Cardiac septum (tissue), 1 donor: ENCODE results near the gene MSI2. TPM values are rescaled to one million over a fixed set of nuclear protein-coding genes. Genes with fewer than 3 reads are reported as not detected.

ENCODE experiments used
- DNase-seq: peaks from one replicate; pipeline ENCODE4 v3.0.0-alpha.2; 2020; ENCODE audit warnings: low spot score
- intact Hi-C: fragments of 100-400 bp; cut with DNase I; formaldehyde crosslinking; loops from one replicate; pipeline ENCODE4 v1.14.0; 2022
- total RNA-seq: library from RNA; stranded (reverse); fragmentation: NEBNext Ultra II Directional; extraction: Animal tissue kit (Norgen Biotek cat#: 25700); gene quantifications from one replicate; pipeline ENCODE4 v1.2.1, GENCODE V29; 2021
- donor health status: DM: no; HTN: no; CAD: no.

Gene MSI2
- total RNA-seq, 1 donor from 2014 or later, result 112 TPM

DNA sequence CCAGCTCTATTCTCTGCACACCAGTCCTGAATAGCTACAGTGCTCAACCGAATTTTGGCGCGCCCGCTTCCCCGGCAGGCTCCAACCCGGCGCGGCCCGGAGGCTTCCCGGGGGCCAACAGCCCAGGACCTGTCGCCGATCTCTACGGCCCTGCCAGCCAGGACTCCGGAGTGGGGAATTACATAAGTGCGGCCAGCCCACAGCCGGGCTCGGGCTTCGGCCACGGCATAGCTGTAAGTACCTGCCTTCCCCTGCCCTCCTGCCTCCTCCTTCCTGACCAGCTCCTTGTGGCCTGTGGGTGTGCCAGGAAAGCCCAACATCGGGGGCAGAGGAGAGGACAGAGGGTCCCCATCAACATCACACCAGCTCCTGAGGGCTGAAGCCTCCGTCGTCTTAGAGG lies 418.6 kb downstream of the MSI2 start:
- intact Hi-C loops, result loop anchor here (5.0 to 10.0 kb wide), 3 partner anchors 230 to 550 kb away; no protein-coding TSS in a partner anchor
- peak; percentile 44 for DNase-seq

DNA sequence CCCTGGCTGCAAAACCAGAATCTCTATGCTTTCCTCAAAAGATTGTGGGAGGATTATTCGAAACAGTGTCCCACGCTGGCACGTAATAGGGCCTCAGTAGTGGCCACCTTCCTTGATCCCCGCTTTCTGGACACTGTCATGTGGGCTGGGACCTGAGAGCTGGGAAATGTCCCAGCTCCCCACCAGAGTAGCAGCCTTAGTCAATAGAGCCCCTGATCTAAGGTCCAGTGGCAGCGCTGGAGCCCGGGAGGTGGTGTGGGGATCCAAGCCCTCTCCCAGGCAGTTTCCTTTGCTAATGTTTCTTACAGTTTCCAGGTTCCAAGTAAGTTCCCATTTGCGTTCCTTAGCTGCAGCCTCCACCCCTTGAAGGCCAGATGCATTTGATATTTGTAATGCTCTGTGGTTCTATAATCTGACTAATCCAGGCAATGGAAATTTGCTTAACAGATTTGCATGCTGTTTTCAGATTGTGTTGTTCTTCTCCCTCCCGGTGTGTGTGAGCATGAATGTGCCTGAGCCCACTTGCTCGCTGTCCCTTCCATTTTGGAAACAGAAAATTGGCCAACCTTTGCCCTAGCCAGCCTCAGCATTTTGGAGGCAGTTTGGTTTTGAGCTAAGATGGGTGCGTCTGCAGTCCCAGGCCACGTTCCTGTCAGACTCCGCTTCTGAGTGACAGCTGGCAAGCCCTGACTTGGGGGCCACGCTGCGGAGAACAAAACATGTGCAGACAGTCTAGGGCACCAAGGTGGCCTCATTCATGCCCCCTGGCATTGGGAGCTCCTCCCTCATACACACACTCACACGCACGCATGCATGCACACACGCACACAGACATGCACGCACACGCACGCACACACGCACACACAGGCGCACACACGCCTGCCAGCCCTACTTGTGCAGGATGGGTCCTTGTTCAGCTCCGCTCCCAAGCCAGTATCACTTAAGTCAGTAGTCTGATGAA lies 419.4 kb downstream of the MSI2 start:
- peak; percentile 54 for DNase-seq
- intact Hi-C loops, result loop anchor here (10.0 kb wide), 2 partner anchors 231 to 551 kb away; no protein-coding TSS in a partner anchor

DNA sequence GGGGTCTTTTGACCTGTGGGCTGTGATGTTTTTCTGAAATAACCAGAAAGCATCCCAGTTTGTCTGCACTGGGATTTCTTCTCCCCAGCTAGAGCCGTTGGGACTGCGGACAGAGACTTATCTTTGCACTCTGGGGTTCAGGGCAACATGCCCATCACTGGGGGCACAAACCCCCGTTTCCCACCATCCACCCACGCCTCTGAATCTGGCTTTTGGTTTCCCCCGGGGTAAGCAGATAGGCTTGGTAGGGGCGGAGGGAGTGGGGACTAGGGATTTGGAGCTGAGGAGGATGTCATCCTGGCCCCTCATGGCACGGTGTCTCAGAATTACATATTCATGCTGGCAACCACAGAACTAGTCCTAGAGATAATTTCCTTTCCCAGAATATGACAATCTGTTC lies 420.2 kb downstream of the MSI2 start:
- DNase-seq, result peak; percentile 38
- intact Hi-C loops, result loop anchor here (10.0 kb wide), 2 partner anchors 232 to 552 kb away; no protein-coding TSS in a partner anchor

DNA sequence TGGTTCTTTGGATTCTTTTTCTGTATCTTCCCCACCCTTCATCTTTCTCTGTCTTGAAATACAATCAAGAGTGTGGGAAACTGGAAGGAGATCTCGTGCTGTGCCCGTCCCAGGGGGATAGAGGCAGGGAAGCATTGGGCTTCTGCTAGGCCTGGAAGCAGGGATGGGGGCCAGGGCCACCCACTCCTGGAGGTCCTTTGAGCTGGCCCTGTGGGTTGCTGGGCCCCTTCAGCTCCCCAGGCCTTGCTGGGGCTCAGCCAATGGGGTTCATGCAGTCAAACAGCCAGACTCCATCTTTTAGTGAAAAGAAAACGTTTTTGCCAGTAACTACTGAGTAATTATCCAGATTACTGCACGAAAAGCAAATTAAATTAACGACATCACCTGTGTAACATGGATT lies 421.0 kb downstream of the MSI2 start:
- intact Hi-C loops, result loop anchor here (10.0 kb wide), 2 partner anchors 232 to 552 kb away; no protein-coding TSS in a partner anchor

DNA sequence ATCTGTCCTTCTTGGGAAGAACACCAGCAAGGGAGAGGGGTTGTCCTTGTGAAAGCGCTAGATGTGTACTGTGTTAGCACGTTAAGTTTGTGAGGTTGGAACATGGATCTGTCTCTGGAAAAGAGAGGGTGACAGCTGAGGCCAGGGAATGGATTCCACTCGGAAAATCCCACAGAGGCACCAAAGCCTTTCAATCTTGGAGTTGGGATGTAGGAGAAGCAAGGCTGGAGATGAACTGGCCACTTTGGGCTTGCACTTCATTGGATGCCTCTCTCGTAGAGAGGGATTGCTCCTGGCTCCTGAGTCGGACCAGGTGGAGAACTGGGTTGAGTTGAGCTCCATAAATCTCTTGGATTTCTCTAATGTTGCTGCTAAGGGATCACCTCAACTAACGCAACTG lies 421.5 kb downstream of the MSI2 start:
- peak; percentile 50 for DNase-seq
- intact Hi-C loops, result loop anchor here (10.0 kb wide), 2 partner anchors 233 to 553 kb away; no protein-coding TSS in a partner anchor

More for the DNA sequence above, 421.0 kb downstream of the MSI2 start:
- DNase-seq, result no peak

DNA sequence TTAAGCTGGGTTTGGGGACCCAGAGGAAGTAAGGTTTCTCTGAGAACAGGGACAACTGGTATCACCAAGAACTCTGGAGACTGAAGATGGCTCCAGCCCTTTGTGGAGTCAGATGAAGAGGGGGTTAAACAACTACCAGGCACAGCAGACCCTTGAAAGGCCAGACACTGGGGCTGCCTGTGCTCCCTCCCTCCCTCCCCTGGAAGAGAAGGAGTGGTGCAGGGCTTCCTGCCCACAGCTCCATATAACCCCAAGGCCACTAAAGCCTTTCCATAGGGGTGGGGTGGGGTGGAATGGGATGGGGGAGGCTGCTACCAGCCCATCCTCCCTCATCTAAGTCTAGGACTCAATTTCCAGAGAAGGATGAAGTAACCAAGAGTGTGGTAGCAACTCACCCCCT lies 422.1 kb downstream of the MSI2 start:
- intact Hi-C loops, result loop anchor here (10.0 kb wide), 2 partner anchors 234 to 554 kb away; no protein-coding TSS in a partner anchor
- DNase-seq, result peak; percentile 71

DNA sequence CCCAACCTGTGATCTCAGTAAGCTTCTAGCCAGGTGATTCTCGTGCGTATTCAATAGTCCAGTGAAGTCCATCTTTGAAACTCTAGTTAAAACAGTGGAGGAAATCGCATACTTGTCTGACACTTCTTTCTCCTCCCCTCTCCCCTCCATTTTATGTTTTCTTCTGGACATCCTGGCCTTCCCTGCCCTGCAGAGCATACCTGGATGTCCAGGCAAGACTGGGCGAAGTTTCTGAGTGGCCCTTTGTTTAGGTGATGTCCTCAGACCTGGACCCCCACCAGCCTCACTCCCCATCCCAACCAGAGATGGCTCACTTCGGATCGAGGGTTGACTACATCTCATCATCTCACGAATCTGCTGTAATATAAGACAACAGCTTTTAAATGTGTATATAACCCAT lies 423.0 kb downstream of the MSI2 start:
- DNase-seq, result peak; percentile 31
- intact Hi-C loops, result loop anchor here (10.0 kb wide), 2 partner anchors 235 to 555 kb away; no protein-coding TSS in a partner anchor

DNA sequence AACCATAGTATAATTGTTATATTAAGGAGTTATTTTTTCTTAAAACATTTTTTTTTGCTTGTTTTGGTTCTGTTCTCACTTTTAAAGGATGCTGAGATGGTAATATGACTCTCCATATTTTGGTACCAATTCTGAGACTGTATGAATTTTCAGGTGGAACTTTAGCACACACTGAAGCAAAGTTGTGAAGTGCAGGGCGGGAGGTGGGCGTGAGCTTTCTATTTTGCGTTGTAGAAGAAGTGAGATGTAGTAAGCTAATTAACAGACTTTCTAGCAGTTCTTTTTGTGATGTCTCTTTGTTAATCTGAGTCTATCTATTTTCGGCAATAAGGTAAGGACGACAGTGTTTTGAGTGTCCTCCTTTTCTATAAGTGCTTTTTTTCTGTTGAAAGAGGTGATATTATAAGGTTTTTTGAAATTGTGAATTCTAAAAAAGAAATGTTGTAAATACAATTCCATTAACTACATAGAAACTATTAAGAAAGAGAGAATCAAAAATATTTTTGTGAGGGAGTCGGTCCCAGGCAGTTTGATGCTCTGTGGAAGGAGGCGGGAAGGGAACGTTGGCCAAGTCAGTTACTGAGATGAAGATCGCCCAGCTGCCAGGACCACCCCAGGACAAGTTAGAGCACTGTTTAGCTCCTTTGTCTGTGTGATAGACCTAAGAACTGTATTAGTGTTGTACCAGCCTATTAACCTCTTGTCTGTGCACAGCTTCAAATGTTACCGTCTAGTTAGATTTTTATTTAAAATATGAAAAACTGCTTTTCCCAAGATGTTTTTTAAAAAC lies 423.8 kb downstream of the MSI2 start:
- peak; percentile 26 for DNase-seq
- intact Hi-C loops, result loop anchor here (10.0 kb wide), 2 partner anchors 235 to 555 kb away; no protein-coding TSS in a partner anchor

DNA sequence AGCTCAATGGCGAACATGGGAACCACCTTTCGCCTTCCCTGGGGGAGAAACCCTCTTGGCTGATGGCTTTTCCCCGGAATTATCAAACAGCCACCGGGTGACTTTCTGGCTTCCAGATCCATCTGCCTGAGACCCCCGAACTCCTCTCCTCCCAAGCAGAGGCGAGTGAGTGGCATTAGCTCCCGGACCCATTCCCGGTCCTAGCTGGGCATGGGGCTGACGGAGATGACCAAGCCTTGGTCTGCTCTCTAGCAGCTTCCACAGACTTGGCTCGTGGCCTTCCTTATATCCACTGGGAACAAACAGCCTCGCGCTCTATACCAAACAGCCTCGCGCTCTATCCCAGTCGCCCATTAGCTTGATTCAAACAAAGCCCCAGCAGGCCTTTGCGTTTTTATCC lies 426.4 kb downstream of the MSI2 start:
- peak; percentile 41 for DNase-seq
- intact Hi-C loops, result no loop called here

DNA sequence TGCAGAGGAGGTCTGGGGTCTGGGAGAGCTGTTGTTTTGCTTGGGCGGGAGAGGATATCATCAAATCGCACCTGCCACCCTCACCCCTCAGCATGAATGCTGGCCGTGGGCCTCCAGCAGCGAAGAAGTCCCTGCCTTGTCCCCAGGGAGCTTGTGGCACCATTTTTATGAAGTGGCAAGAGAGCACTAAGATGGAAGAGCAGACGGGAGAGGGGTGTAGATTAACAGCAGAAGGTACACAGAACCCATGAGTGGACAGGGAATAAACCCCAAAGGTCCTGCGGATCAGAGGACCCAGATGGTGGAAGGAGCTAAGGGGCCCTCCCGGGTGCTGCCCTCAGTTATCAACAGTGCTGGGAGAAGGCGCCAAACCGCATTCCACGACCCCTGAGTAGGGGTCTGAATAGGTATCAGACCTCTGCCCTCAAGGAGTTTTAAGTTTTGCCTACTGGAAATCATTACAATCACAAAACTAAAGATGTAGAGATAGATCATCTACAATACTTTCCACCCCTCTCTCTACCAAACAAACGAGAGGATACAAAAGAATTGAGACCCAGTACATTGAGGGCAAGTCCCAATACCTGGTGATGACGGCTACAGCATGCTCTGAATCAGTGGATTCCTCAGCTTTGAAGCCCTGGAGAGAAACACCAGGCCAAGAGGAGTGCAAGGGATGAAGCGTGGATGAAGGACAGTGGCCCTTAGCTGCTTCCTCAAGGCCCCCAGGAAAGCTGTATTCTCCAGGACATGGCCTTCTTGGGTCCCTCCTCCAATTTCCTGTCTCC lies 428.6 kb downstream of the MSI2 start:
- intact Hi-C loops, result no loop called here
- DNase-seq, result no peak

DNA sequence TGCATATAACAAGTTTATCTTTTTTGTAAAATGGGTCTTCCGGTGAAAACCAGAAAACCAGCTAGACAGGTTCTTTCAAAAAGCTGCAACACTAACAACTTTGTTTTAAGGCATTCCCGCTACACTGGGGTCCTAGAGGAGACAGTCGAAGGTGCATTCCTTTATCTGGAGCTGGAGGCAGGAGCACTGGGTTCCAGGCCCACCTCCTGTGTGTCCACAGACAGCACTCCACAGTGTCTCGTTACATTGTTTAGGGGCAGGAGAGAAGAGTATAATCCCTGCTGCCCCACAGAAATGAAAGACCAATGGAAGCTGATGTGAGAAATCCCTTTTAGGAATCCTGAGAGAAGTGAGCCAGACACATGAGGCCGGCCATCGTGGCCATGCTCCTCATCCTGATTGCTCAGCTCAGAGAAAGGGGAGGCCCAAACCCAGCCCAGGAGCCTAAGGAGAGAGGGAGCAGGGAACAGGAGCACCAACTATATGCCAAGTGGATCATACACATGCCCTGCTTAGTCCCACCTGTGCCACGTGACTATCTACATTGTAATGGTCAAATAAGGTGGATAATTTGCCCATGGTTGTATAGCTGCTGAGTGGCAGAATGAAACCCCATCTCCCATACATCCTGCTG lies 429.3 kb downstream of the MSI2 start:
- no peak for DNase-seq
- intact Hi-C loops, result no loop called here

DNA sequence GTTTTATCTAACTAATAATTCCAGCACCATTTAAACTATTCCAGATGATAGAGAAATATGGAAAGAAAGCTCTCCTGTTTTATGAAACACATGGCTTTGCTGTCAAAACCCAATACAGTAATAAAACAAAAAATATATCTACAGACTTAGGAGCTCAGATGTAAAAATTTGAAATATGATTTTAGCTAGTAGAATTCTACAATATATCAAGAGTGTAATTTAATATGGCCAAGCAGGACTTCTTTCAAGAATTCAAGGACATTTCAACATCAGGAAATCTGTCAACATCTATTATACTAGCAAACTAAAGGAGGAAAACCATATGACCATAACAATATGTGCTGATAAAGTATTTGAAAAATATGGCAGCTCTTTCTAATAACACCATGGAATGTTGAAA lies 431.3 kb downstream of the MSI2 start:
- DNase-seq, result no peak
- intact Hi-C loops, result no loop called here

DNA sequence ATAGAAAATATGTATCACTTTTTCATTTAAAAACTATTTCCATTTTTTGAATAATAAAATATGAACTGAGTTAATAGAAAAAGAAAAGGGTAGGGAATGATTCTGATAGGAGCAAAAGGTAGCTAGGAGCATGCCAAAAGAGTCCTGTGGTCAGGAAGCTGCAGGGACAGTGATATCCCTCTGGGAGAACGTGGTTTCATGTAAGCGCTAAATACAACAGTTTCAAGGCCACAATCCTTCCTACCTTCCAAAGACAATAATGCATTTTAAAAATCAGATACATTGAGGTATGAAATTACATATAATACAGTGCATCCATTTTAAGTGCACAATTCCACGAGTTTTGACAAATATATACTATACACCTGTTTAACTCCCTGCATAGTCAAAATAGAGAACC lies 432.9 kb downstream of the MSI2 start:
- DNase-seq, result no peak
- intact Hi-C loops, result no loop called here

DNA sequence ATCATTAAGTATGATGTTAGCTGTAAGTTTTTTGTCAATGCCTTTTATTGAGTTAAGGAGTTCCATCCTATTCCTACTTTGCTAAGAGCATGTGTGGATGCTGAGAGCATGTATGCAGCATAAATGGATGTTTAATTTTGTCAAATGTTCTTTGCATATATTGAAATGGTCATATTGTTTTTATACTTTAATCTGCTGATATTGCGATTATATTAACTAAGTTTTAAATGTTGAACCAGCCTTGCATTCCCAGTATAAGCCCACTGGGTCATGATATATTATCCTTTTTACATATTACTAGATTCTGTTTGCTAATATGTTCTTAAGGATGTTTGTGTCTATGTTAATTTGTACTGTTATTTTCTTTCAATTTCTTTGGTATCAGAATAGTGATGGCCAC lies 435.6 kb downstream of the MSI2 start:
- intact Hi-C loops, result no loop called here
- DNase-seq, result no peak

DNA sequence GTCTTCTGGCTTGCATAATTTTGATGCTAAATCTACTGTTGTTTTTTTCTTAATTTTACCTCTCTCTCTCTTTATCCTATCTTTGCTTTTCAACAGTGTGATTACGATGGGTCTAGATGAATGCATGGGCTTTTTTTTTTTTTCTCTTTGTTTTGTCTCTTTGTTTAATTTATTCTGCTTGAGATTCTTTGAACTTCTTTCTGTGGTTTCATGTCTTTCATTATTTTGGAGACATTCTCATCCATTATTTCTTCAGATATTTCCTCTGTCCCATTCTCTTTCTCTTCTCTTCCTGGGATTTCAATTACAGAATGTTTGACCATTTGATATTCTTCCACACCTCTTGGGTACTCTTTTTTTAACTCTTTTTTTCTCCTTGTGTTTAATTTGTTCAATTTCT lies 436.4 kb downstream of the MSI2 start:
- DNase-seq, result no peak
- intact Hi-C loops, result no loop called here

DNA sequence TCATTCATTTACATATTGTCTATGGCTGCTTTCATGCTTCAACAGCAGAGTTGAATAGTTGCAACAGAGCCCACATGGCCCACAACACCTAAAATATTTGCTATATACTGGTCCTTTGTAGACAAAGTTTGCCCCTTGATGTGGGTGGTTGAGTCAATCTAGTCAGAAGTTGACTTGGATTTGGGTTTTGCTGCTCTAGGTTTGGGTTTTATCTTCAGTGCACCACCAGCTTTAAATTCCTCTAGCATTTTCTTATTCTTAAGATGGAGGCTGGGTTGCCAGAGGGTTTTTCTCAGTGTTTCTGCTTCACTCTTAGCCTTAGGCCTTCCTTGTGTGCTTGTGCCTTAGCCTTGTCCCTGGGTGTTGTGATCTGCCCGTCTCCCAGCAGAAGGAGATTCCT lies 437.7 kb downstream of the MSI2 start:
- intact Hi-C loops, result no loop called here
- no peak for DNase-seq

DNA sequence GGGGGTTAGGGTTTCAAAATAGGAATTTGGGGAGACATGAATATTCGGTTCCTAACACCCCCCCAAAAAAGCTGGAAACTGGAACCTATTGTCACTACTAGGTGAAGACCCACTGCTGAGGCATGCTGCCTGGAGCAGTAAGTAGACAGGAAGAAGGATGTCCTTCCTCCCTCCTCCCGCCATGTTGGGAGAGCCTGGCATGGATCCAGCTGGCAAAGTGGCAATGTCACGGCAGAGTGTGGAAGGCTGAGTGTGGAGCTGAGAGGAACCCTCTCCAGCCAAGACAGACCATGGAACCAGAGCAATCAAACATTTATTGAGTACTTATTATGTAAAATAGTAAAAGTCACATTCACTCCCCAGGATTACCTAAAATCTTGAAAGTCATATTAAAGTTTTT lies 439.7 kb downstream of the MSI2 start:
- intact Hi-C loops, result no loop called here
- no peak for DNase-seq

DNA sequence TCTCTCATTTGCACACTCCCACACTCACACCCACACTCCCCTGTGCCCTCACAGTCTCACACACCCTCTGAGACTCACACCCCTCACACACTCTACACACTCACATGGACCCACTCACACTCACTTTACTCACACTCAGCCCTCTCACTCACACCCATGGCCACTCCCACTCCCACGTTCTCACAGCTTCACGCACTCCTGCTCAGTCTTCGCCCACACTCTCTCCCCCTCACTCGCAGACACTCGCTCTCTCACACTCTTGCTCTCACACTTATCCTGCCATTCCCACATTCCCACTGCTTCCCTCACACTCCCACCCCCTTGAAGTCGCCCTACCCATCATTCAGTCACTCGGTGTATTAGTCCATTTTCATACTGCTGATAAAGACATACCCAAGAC lies 440.9 kb downstream of the MSI2 start:
- no peak for DNase-seq
- intact Hi-C loops, result no loop called here
